Measurements from ENCODE around the gene SNAPC1. TPM values are rescaled to one million over a fixed set of nuclear protein-coding genes. Genes with fewer than 3 reads are reported as not detected.

Gene SNAPC1
- total and polyA plus RNA-seq, 9 of the 15 experiments (the other 6 are each of a cell fraction or from before 2014, with no cell fraction given), result 3.7 to 9.0 (median 7.9) TPM

DNA sequence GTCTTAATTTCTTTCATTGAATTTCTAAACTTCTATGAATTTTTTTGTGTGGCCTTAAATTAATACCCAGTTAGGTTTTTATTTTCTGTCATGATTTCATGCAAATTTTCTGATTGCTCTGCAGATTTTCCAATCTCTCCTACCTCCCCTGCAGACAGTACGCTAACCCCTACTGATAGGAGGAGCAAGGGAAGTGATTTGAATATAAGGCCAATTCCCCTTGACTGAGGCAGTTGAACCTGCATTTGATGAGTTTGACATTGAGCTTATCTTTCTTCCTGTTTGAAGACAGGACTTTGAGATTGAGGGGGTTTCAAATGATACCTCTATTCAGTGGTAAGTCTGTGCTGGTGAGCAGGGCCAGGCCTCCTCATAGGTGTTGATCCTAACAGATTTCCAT lies 74.6 kb downstream of the SNAPC1 start (continued):
- TF ChIP-seq, protein P1, sequence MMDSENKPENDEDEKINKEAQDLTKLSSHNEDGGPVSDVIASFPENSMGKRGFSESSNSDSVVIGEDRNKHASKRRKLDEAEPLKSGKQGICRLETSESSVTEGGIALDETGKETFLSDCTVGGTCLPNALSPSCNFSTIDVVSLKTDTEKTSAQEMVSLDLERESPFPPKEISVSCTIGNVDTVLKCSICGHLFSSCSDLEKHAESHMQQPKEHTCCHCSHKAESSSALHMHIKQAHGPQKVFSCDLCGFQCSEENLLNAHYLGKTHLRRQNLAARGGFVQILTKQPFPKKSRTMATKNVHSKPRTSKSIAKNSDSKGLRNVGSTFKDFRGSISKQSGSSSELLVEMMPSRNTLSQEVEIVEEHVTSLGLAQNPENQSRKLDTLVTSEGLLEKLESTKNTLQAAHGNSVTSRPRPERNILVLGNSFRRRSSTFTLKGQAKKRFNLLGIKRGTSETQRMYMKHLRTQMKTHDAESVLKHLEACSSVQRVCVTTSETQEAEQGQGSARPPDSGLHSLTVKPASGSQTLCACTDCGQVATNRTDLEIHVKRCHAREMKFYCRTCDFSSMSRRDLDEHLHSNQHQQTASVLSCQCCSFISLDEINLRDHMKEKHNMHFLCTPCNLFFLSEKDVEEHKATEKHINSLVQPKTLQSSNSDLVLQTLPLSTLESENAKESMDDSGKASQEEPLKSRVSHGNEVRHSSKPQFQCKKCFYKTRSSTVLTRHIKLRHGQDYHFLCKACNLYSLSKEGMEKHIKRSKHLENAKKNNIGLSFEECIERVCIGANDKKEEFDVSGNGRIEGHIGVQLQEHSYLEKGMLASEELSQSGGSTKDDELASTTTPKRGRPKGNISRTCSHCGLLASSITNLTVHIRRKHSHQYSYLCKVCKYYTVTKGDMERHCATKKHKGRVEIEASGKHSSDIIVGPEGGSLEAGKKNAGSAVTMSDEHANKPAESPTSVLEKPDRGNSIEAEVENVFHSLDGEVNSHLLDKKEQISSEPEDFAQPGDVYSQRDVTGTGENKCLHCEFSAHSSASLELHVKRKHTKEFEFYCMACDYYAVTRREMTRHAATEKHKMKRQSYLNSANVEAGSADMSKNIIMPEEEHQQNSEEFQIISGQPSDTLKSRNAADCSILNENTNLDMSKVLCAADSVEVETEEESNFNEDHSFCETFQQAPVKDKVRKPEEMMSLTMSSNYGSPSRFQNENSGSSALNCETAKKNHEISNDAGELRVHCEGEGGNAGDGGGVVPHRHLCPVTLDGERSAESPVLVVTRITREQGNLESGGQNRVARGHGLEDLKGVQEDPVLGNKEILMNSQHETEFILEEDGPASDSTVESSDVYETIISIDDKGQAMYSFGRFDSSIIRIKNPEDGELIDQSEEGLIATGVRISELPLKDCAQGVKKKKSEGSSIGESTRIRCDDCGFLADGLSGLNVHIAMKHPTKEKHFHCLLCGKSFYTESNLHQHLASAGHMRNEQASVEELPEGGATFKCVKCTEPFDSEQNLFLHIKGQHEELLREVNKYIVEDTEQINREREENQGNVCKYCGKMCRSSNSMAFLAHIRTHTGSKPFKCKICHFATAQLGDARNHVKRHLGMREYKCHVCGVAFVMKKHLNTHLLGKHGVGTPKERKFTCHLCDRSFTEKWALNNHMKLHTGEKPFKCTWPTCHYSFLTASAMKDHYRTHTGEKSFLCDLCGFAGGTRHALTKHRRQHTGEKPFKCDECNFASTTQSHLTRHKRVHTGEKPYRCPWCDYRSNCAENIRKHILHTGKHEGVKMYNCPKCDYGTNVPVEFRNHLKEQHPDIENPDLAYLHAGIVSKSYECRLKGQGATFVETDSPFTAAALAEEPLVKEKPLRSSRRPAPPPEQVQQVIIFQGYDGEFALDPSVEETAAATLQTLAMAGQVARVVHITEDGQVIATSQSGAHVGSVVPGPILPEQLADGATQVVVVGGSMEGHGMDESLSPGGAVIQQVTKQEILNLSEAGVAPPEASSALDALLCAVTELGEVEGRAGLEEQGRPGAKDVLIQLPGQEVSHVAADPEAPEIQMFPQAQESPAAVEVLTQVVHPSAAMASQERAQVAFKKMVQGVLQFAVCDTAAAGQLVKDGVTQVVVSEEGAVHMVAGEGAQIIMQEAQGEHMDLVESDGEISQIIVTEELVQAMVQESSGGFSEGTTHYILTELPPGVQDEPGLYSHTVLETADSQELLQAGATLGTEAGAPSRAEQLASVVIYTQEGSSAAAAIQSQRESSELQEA (IDR thresholded peaks at IDR 0.05; ENCODE audit: low read depth), result no peak
- TF ChIP-seq ZNF707 (CRISPR knock-in tag; conservative IDR thresholded peaks at IDR 0.05) (no peak), ZNF133 (CRISPR knock-in tag; IDR thresholded peaks at IDR 0.05) (no peak), GTF2E2 (tag; IDR thresholded peaks at IDR 0.05) (no peak), BMI1 (IDR thresholded peaks at IDR 0.05; ENCODE audit: low read length) (no peak), ZBTB1 (CRISPR knock-in tag; IDR thresholded peaks at IDR 0.05; ENCODE audit: borderline replicate concordance, low read depth) (no peak), IRF1 (CRISPR knock-in tag; IDR thresholded peaks at IDR 0.05; ENCODE audit: borderline replicate concordance) (no peak), KDM5B (IDR thresholded peaks at IDR 0.05; ENCODE audit: insufficient replicate concordance, low read depth, low read length) (no peak), CCNT2 (IDR thresholded peaks at IDR 0.05; ENCODE audit: borderline replicate concordance, extremely low read depth, insufficient read length, low read depth, low read length) (no peak), ZC3H11A (IDR thresholded peaks at IDR 0.05; ENCODE audit: low read depth, low read length) (no peak), SIN3B (IDR thresholded peaks at IDR 0.05; ENCODE audit: low read depth) (no peak), ZNF445 (CRISPR knock-in tag; IDR thresholded peaks at IDR 0.05; ENCODE audit: low read depth) (no peak)

All from K562 (cell line).